ENCODE data around the gene ATG16L1.
"Not testable (repeated sequence)": the region's sequence is repeated elsewhere in the genome, so short reads cannot be mapped to it uniquely, and the experiment has no call there.

ATG16L1 gene

DNA sequence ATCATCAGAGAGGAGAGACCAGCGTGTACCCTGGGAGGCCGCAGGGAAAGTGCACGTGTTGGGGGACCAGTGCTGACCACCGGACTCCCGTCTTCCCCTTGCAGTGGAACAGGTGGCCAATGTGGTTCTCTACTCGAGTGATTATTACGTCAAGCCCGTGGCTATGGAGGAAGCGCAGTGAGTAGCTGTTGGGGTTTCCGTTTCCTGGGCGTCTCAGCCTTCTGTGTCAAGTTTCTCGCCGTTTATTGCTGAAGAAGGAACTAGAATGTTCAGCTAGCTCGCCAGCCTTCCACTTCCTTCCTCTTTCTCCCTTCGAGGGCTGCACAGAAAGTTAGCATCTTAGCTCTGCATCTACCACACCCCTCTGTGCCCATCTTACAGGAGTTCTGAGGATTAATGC is 80.1 kb downstream of the ATG16L1 start:
- DNase-seq (ENCODE audit: low read depth in 2 of 2): peak in 1 of 2 donors; percentile 25

DNA sequence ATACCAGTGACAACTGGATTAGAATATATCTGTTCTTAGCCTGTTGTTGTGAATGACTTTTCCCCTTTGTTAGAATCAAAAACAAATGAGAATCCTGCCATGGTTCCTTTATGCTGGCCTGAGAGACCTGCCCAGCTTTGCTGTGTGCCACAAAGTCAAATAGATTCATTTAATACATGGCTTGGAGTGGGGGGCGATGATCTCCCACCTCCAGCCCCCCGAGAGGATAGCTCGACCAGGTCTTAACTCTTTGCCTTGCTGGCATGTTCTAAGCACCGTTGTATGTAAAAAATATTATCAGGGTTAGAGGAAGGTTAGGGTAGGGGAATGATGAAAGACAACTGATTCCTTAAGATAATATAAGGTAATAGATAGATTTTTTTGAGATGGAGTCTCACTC is 80.7 kb downstream of the ATG16L1 start:
- DNase-seq (ENCODE audit: low read depth in 2 of 2): no peak

DNA sequence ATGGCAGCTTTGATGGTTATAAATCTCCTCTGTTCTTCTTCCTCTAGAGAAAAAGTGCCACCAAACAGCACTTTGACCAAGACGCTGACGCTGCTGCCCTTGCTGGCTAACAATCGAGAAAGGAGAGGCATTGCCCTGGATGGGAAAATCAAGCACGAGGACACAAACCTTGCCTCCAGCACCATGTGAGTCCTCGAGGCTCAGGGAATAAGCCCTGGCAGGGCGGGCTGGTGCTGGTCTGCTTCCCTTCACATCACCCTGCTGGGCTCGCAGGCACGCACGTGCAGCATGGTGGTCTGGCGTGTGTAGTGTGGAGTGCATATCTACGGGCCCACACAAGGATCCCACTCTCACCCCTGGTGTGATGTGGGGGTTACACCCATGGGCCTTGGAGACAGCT is 83.4 kb downstream of the ATG16L1 start:
- no peak for DNase-seq (ENCODE audit: low read depth in 2 of 2)

DNA sequence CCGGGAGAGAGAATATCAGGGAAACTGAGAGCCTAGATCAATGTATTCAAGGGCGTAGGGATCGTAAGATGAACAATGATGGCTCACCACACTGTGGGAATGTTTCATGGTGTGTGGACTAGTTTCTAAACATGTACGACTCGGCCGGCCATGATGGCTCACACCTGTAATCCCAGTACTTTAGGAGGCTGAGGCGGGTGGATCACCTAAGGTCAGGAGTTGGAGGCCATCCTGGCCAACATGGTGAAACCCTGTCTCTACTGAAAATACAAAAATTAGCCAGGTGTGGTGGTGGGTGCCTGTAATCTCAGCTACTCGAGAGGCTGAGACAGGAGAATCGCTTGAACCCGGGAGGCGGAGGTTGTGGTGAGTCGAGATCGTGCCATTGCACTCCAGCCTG is 84.6 kb downstream of the ATG16L1 start:
- not testable (repeated sequence) for DNase-seq (ENCODE audit: low read depth in 2 of 2)

DNA sequence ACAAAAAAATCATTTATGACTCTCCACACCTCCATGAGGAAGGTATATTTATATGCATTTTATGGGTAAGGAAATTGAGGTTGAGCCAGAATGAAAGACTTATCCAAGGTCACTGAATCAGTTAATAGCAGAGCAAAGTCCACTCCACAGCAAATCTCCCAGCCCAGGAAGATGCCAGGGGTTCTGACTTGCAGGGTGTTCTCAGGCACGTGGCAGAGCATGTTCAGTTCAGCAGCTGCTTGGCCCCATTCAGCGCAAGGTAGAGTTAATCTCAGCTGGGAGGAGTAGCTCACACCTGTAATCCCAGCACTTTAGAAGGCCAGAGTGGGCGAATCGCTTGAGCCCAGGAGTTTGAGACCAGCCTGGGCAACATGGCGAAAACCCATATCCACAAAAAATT is 85.1 kb downstream of the ATG16L1 start:
- no peak for DNase-seq (ENCODE audit: low read depth in 2 of 2)

DNA sequence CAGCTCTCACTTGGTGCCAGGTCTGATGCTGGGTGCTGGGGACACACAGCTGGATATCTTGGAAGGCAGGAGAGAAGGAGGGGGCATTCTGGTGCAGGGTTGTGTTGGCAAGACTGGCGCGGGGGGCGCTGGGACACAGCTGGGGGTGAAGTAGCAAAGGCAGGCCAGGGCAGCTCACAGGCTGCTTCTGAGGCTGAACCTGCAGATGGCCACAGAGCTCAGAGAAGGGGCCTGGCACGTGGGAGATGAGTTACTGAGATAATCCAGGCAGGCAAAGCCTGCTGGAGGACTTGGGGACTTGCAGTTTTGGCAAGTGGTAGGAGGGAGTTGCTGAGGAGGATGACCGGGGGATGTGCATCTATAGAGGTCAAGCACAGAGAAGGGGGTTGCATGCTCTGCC is 86.6 kb downstream of the ATG16L1 start:
- DNase-seq (ENCODE audit: low read depth in 2 of 2): no peak

DNA sequence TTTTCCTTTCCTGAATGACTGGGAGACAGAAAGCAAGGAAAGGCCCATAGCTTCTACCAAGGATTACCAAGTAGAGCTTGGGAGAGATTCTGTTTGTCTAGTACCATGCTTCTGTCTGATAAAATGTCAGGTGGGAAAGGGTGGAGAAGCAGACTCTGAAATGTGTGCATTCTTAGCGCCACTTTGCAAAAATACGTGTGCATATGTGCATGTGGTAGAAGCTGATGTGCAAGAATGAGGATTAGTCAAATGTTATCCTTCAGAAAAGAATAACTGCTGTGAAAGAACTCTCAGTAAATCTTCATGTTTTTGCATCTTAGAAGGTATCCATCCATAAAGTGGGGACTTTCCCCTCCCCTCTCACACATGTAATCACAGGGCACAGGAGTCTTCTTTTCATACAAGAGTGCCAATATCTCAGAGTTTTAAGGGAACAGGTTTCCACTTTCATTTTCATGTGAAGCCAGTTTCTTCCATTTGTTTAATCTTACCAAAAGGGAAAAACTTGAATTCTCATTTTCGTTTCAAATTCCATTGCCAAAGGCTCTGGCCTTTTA is 87.4 kb downstream of the ATG16L1 start:
- DNase-seq (ENCODE audit: low read depth in 2 of 2): no peak

DNA sequence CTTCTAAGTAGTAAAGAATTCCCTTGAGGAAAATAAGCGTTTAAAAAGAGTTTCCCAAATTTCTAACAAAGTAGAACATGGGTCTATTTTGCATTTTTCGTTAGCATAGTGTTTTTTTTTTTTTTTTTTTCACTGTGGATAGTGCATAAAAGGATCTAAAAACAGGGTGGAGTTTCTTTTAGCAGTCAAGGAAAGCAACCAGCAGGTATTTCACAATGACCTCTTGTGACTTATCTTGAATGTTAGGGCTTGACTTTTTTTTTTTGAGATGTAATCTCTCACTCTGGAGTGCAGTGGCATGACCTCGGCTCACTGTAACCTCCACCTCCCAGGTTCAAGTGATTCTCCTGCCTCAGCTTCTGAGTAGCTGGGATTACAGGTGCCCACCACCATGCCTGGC is 88.0 kb downstream of the ATG16L1 start:
- no peak for DNase-seq (ENCODE audit: low read depth in 2 of 2)

DNA sequence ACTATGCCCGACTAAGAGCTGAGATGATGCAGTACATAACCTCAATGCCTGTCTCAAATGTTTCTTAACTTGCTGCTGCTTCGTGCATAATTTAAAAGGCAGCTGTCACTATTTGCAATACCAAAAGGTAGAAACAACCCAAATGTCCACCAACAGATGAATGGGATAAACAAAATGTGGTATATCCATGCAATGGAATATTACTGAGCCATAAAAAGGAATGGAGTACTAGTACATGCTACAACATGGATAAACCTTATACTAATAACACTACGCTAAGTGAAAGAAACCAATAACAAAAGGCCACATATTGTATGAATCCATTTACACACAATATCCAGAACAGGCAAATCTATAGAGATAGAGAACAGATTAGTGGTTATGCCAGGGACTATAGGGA is 89.8 kb downstream of the ATG16L1 start:
- no peak for DNase-seq (ENCODE audit: low read depth in 2 of 2)

DNA sequence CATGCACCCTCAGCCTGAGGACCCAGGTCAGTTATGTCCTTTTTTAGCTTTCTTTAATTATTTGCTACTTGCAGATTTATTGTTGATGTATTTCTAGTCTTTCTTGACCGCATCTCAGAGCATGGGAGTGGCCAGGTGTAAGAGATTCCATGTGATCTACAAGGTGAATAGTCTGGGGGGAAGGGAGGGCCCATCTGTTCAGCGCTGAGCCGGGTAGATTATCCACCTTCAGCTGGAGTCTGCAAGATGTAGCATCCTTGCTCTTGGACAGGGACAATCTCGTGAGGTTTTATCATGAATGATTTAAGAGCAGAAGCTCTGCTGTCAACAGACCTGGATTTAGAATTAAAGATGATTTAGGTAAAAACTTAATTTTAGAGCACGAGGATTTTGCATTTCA is 90.8 kb downstream of the ATG16L1 start:
- no peak for DNase-seq (ENCODE audit: low read depth in 2 of 2)

DNA sequence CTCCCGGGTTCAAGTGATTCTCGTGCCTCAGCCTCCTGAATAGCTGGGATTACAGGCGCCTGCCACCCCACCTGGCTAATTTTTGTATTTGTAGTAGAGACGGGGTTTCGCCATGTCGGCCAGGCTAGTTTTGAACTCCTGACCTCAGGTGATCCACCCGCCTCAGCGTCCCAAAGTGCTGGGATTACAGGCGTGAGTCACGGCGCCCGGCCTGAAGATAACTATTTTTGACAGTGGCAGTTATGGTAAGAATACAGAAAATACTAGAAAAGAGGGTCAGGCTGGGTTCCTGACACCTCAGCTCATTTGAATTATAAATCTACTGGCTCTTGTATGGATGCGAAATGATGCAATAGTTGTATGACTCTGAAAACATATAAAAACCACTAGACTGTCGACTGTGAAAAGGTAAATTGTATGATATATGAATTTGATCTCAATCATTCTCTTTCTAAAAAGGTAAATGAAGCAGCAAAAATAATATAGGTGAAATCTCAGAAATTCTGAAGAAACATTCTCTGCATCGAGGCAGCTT is 91.8 kb downstream of the ATG16L1 start:
- DNase-seq (ENCODE audit: low read depth in 2 of 2): no peak

Measured in stimulated activated CD4-positive, alpha-beta T cell treated with anti-CD3 and anti-CD28 coated beads, Interleukin-15, amount 100 ng/mL, for 48 hours (primary cell).